ENCODE data around the gene TMPRSS4.

Gene TMPRSS4, protein sequence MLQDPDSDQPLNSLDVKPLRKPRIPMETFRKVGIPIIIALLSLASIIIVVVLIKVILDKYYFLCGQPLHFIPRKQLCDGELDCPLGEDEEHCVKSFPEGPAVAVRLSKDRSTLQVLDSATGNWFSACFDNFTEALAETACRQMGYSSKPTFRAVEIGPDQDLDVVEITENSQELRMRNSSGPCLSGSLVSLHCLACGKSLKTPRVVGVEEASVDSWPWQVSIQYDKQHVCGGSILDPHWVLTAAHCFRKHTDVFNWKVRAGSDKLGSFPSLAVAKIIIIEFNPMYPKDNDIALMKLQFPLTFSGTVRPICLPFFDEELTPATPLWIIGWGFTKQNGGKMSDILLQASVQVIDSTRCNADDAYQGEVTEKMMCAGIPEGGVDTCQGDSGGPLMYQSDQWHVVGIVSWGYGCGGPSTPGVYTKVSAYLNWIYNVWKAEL

GRCh38 chr11:118076754-118077281 is at the start of gene TMPRSS4:
TMPRSS4 (plus strand) TSS chr11:118077078; CDS start chr11:118077303, 225 bp downstream.
- DNase-seq: no peak

DNA sequence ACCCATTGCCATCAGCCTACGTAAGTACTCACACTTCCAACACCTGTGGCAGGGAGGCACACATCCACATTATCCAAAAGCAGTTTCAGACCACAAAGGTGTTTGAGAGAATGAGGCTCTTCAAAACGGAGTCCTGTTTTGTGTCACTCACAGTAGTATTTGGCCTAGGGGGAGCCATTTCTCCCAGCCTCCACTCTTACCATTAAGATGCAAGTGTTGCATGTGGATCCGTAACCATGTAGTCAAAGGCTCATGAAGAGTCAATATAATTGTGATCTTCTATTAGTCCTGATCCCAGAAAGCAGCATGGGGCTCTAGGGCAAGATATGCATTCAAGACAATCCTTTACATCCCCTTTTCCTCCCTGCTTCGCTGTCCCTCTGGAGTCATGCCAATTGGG is 49.2 kb upstream of the TMPRSS4 start:
- no peak for DNase-seq

DNA sequence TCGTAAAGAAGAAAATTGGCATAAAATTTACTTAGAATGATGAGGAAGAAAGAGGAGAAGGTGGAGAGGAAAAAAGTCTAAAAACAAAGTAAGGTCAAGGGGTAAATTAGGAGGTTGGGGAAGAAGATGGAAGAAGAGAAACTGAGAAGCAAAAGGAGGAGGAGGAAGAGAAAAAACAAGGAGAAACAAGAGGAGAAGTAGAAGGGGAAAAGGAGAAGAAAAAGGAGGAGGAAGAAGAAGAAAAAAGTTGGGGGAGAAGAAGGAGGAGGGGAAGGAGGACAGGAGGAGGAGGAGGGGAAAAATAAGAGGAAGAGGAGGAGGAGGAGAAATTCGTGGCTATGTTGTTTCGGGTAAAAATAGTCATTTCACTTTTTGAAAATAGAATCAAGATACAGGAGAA is 48.3 kb upstream of the TMPRSS4 start:
- no peak for DNase-seq

DNA sequence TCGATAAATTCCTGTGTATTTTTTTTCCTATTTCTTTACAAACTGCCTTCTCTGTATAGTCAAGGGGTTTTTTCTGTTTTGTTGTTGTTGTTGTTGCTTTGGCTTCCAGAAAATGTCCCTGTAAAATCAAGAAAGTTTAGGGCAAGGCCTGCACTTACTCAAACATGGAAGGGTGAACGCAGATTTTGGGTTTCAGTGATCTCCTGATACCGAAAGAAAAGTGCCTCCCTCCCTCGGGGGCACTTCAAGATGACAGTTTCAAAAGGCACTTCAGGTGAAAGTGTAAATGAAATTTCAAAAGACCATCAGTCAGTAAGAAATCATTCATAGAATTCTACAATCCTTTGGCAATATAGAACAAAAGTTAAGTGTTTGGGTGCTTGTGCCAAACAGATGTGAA is 43.4 kb upstream of the TMPRSS4 start:
- DNase-seq: no peak

DNA sequence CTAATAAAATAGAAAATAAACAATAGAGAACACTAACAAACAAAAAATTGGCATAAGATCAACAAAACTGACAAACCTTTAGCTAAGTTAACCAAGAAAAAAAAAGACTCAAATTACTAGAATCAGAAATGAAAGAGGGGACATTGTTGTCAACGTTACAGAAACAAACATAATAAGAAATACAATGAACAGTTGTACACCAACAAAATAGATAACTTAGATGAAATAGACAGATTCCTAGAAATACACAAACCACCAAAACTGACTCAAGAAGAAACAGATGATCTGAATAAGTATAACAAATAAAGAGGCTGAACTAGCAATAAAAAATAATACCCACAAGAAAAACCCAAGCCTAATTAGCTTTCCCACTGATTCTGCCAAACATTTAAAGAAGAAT is 34.7 kb upstream of the TMPRSS4 start:
- no peak for DNase-seq

DNA sequence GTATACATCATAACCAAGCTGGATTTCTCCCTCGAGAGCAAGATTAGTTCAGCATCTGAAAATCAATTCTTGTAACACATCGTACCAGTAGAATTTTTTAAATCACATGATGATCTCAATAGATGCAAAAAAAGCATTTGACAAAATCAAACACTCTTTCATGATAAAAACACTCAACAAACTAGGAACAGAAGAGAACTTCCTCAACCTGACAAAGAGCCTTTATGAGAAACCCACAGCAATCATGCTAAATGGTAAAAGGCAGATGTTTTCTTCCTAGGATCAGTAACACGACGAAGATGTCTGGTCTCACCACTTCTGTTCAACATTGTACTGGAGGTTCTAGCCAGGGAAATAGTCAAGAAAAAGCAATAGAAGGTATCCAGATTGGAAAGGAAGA is 34.1 kb upstream of the TMPRSS4 start:
- DNase-seq: no peak

DNA sequence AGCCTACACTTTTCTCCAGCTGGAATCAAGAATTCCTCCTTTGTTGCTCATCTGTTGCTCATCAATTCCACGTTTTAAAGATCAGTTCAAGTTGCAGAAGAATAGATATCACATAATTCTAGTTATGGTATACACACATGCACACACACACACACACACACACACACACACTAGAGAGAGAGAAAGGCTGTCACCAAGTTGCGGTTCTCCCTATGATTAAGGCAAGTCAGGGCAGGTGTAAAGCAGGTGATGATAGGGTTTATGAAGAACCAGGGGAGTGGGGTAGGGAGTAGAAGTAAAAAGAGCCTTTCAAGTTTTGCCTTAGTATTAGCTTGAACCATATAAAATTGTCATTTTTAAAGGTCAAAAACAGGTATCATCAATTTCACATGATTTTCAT is 31.7 kb upstream of the TMPRSS4 start:
- no peak for DNase-seq

- peak in 1 of 2 donors; percentile 25 for DNase-seq
Measured at GRCh38 chr11:118046051-118046963, 30.6 kb upstream of the TMPRSS4 start.

- no peak for DNase-seq
Measured at GRCh38 chr11:118046964-118047700, 29.7 kb upstream of the TMPRSS4 start.

DNA sequence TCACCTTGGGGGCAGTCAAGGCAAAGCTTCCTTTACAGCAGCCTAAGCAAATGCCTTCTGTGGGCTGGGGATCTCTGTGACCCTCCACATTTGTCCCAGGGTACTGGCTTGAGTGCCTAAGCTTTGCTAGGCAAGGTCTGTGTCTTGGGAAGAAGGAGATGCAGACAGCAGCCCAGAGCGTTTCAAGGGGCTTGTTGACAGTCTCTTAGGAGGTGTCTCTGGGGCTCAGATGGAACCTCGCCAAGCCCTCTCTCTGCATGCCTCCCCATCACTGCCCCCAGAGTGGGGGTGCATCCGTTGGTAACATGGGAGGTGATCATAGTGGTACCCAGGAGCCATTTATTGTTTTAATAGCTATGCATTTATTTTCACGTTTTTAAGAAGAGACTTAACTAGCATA is 29.1 kb upstream of the TMPRSS4 start:
- no peak for DNase-seq

DNA sequence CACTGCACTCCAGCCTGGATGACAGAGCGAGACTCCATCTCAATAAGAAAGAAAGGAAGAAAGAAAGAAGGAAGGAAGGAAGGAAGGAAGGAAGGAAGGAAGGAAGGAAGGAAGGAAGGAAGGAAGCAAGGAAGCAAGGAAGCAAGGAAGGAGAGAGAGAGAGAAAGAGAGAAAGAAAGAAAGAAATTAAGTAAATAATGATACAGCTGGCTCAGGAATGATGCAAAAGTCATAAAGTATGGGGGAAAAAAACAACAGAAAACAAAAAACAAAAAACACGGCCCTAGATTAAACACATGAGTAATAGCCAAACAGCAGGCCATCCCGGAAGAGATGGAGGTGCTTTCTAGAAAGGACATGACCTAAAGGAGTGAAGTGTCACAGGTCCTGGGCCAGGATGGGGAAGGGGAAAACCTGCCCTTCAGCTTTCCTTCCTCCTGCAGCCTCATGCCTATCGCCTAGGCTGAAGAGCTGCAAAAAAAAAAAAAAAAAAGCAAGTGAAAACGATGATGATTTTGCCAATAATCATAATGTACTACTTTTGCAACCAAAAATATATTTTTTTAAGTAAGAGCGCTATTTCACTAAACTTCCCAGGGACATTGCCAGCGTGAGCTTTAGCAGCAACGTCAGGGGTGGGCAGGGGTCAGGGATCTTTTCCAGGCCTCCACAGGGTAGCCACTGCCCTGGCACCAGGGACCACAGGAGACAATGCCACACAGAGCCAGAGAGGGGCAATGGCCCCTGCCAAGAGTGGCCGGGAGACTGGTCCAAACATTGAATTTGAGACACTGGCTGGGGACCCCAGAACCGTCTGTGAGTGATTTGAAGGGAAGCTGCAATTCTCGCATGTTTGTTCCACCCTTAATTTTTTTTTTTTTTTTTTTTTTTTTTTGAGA is 28.2 kb upstream of the TMPRSS4 start:
- no peak for DNase-seq

- DNase-seq: no peak
Measured at GRCh38 chr11:118049771-118050170, 27.1 kb upstream of the TMPRSS4 start.

DNA sequence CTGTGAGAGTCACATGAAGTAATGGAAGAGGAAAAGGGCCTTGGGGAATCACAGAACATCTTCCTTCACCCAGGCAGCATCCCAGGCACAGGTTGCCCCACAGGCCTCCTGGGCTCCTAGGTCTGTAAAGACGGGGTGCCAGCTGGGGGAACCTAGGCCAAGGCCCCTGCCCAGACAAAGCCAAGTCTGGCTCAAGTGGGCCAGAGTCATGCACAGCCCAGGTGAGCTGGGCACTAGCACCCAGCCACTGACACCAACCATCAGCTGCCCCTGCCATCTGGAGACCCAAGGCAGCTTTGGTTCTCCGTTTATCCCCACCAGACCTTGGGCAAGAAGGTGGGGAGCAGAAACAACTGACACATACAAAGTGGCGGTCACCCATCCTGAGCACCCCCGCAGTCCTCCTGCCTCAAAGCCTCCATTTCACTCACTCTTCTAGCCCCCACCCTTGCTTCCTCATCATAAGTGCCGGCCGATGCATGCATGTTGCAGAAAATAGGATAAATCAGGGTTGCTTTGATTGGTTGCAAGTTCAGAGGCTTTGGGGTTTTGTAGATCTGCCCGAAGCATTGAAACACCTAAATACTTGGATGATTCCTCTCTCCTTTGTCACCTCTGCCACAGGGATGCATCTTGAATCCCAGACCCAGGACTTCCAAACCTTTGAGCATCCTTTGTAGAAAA is 26.5 kb upstream of the TMPRSS4 start:
- DNase-seq: no peak

- no peak for DNase-seq
Measured at GRCh38 chr11:118051136-118051610, 25.7 kb upstream of the TMPRSS4 start.

- peak; percentile 17 to 37 for DNase-seq
Measured at GRCh38 chr11:118051611-118052461, 25.0 kb upstream of the TMPRSS4 start.

- DNase-seq: no peak
Measured at GRCh38 chr11:118052581-118053206, 24.2 kb upstream of the TMPRSS4 start.

DNA sequence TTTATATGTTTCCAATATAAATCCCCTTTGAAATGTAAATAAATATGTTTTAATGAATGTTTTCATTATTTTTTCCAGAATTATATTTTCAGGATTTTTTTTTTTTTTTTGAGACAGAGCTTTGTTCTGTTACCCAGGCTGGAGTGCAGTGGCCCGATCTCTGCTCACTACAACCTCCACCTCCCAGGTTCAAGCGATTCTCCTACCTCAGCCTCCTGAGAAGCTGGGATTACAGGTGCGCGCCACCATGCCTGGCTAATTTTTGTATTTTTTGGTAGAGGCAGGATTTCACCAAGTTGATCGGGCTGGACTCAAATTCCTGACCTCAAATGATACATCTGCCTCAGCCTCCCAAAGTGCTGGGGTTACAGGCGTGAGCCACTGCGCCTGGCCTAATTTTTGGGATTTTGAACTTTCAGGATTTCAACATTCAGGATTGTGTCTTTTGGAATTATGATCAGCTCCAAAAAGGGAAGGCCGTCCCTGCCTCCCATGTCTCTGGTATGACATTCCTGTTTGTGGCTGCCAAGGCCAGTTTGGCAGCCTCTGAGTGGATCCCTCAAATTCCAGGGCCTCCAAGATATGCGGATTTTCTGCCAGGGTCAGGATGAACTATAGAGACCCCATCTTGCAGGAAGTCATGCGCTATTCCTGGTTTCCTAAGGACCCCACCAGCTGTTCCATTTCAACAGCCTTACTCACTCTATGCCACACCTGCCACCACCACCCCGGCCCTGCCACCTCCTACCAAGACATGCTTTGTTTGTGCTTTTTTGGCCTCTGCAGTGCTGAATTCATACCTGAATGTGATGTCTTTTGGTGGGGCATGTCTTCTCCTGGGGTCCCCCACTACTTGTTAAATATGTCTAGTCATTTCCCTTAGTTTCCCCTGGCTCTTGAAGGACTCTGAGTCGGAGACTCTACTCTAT is 21.9 kb upstream of the TMPRSS4 start:
- DNase-seq: no peak

DNA sequence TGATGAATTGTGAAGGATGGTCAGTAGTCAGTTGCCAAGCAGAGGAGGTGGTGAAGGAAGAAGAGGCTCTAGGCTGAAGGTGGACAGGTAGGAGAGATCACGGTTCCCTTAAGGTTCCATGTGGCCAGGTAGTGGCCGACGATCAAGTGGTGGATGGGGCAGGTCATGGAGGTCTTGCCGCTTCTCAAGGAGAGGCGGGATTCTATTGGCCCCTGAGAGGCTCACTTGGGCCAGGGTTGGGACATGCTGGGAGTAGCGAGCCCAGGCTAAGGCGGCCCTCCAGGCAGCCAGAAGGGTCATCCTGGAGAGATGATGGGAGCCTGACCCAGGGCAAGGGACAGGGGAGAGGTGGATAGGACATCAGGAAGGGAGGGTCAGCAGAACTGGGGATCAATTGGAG is 20.9 kb upstream of the TMPRSS4 start:
- DNase-seq: no peak
